SW 1271 (cell line): ENCODE data around the gene ZNF33A.
"Not testable (repeated sequence)": the region's sequence is repeated elsewhere in the genome, so short reads cannot be mapped to it uniquely, and the experiment has no call there.

Experiments
- DNase-seq, 2 experiments: peaks; one replicate each; lab custom pipeline; 2025; lab: John Stamatoyannopoulos, UW

The ZNF33A gene

GRCh38 chr10:38010119-38010903, at the start of gene ZNF33A:
Gene ZNF33A, plus strand, starts transcription at chr10:38010675. Its CDS starts 1,667 bp downstream, at chr10:38012342.
- DNase-seq, result peak; percentile 71 to 91

- no peak for DNase-seq
Measured at GRCh38 chr10:37965006-37965405, 45.5 kb upstream of the ZNF33A start.

GRCh38 chr10:37972396-37972795, 38.1 kb upstream of the ZNF33A start:
- DNase-seq, result no peak

- no peak for DNase-seq
Measured at GRCh38 chr10:37975401-37975991, 35.0 kb upstream of the ZNF33A start.

DNA sequence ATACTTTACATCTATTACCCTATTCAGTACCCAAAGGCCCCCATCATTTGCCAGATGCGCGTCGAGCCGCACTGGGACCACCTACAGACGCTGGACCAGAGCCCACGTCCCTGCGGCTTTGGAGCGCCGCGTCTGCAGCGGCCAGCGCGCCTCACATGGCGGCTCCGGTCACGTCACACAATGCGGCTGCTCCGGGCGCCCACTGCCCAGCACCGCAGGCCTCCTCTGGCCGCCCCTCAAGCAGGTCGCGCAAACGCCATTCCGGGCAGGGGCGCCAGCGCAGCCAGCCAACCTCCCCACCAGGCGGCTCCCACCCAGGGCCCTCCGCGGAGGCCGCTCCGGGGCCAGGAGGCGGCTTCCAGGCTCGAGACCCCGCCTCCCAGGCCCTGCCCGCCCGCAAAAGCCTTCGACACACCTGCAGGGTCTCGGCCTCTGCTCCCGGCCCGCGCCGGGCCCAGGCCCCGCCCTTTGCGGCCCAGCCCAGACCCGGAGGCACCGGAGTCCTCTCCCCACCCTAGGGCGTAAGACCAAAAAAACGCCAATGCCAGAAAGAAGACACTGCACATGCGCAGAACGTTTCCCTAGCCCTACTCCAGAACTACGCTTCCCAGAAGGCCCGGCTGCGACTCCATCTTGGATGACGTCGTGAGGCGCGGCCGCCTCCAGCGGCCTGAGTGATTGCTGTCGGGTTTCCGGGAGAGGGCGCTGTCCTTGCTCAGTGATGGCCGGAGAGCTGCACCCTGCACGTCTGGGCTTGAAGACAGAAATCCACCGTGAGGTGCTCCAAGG, 34.2 kb upstream of the ZNF33A start, which contains the start of gene ZNF25:
Gene ZNF25, minus strand, starts transcription at position 557 of the 789 bp plus-strand sequence. CDS start 4,925 bp downstream, outside the sequence.
- DNase-seq, result peak; percentile 92 to 97

DNA sequence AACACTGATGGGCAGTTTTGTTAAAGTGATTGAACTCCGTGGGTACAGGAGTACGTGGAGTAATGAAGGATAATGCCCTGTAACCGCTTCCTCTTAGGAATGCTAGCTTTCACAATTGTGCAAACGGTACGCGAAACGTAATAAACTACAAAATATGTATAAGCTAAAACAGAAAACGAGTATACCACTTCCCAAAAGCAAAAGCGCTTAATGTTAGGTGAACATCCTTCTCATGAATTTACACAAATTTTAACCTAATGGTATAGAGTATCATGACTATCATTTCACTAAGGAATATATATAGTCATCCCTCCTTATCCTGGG, 33.6 kb upstream of the ZNF33A start:
- no peak for DNase-seq

DNA sequence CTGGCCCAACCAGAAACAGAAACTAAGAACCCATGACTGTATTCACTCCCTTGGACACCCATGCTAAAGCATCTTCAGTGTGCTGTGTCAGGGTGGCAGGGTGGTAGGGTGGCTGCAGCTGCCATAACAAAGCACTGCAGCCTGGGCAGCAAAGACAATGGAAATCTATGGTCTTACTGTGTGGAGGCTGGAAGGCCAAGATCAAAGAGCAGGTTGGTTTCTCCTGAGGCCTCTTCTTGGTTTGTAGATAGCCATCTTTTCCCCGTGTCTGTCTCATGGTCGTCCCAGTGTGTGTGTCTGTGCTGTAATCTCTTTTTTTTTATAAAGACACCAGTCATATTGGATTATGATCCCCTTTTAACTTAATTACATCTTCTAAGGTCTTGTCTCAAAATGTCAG, 18.8 kb upstream of the ZNF33A start:
- no peak for DNase-seq

DNA sequence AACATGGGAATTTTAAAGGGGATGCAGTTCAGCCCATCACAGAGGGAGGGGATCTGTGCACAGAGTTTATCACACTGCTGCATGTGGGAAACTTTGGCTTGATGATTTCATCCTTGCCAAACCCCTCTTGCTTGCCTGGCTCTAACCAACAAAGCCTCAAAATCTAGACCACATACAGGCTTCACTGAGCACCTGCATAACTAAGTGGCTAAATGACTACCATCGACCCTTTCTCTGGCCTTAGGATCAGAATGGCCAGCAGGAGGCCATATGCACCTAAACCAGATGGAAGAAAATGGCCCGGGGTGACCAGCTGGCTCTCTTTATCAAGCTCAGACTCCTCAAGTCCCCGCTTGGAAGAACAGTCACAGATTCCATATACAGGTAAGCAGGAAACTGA, 18.4 kb upstream of the ZNF33A start:
- DNase-seq, result no peak

- DNase-seq, result not testable (repeated sequence)
Measured at GRCh38 chr10:37998920-37999319, 11.6 kb upstream of the ZNF33A start.

- not testable (repeated sequence) for DNase-seq
Measured at GRCh38 chr10:38000474-38000873, 10.0 kb upstream of the ZNF33A start.

DNA sequence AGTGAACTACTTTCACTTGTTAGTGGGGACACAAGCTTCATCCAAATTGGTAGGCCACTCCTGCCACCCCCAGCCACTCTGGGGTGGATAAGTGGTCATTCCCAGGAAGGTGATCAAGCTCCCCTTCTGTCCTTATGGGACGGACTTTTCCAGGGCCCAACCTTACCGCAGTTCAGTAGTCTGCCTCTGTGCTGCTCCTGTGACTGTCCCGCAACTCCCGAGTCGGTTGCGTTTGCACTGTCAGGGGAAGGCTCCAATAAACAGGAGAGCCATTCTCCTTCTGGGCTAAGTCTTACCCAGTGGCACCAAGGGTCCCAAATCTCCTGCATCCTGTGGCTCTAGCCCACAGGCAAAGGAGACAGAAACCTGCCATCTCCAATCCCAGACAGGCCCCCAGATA, 7.4 kb upstream of the ZNF33A start:
- DNase-seq, result no peak

- no peak for DNase-seq
Measured at GRCh38 chr10:38003588-38003987, 6.9 kb upstream of the ZNF33A start.

- no peak for DNase-seq
Measured at GRCh38 chr10:38007551-38007950, 2.9 kb upstream of the ZNF33A start.

- DNase-seq, result no peak
Measured at GRCh38 chr10:38007991-38008390, 2.5 kb upstream of the ZNF33A start.

- DNase-seq, result no peak
Measured at GRCh38 chr10:38016354-38016753, 5.9 kb downstream of the ZNF33A start.

GRCh38 chr10:38019124-38019523, 8.6 kb downstream of the ZNF33A start:
- DNase-seq, result not testable (repeated sequence)

- no peak for DNase-seq
Measured at GRCh38 chr10:38025283-38025682, 14.8 kb downstream of the ZNF33A start.

GRCh38 chr10:38027986-38028385, 17.5 kb downstream of the ZNF33A start:
- peak; percentile 12 to 39 for DNase-seq

DNA sequence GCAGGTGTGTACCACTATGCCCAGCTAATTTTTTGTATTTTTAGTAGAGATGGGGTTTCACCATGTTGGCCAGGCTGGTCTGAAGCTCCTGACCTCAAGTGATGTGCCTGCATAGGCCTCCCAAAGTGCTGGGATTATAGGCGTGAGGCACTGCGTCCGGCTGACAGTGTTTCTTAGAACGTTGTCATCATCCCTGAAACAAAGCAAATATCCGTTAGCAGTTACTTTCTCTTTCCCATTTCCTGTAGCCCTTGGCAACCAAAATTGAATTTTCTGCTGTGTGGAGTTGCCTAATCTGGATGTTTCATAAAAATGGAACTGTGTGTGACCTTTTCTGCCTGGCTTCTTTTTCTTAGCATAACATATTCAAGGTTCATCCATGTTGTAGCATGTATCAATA, 22.4 kb downstream of the ZNF33A start:
- no peak for DNase-seq

DNA sequence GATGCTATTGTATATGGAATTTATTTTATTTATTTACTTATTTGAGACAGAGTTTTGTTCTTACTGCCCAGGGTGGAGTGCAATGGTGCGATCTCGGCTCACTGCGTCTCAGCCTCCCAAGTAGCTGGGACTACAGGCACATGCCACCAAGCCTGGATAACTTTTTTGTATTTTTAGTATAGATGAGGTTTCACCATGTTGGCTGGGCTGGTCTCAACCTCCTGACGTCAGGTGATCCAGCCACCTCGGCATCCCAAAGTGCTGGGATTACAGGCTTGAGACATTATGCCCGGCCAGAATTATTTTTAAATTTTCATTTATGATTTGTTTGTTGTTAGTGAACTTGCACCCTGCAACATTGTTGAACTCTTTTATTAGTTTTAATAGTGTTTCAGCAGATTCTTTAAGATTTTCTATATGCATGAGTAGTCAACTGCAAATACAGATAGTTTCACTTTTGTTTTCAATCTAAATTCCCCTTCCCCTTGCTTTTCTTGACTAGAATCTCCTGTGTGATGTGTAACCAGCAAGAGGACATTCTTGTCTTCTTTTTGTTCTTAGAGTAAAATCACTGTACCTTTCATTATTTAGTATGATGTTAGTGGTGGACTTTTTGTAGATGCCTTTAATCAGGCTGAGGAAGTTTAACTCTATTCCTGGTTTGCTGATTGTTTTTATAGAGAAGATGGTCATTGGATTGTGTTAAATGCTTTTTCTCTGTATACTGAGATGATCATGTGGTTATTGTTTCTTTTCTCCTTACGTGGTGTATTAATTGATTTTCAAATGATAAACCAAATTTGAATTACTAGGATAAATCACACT, 27.8 kb downstream of the ZNF33A start:
- DNase-seq, result no peak

DNA sequence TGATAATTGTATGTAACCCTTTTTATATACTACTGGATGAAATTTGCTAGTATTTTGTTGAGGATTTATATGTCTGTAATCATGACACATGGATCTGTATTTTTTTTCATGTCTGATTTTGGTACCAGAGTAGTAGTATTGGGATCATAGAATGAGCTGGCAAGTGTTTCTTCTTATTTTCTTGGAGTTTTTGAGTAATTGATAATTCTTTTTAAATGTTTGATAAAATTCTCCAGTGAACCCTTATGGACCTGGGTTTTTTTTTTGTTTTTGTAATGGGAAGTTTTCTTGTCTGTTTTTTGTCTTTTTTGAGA, 28.4 kb downstream of the ZNF33A start:
- DNase-seq, result no peak

- no peak for DNase-seq
Measured at GRCh38 chr10:38043516-38043915, 33.0 kb downstream of the ZNF33A start.
